HFF-Myc (cell line): ENCODE measurements around the gene HNRNPH2.

Experiments
- DNase-seq: peaks from one replicate; pipeline ENCODE4 v3.0.0-alpha.2; 2011; ENCODE audit warnings: low read depth; ENCODE audit errors: extremely low read depth
- H3K4me3 ChIP-seq: replicated peaks from 2 replicates; pipeline ENCODE4 v1.5.1; 2011; ENCODE audit warnings: low read depth, mild to moderate bottlenecking, control low read depth, low read length
- CTCF ChIP-seq: IDR thresholded peaks from 2 replicates; pipeline ENCODE4 v1.5.1; 2012; ENCODE audit warnings: mild to moderate bottlenecking, low read depth, low read length, control low read depth; ENCODE audit errors: missing control alignments

HNRNPH2 gene

GRCh38 chrX:101449279-101449678, 41.3 kb downstream of the HNRNPH2 start:
- no peak for DNase-seq
- TF ChIP-seq CTCF, result no peak
- H3K4me3 ChIP-seq, result no peak overlapping the region

GRCh38 chrX:101450085-101450484, 42.1 kb downstream of the HNRNPH2 start:
- no peak overlapping the region for H3K4me3 ChIP-seq
- DNase-seq, result no peak
- TF ChIP-seq CTCF, result no peak

- DNase-seq, result no peak
- TF ChIP-seq CTCF, result no peak
- no peak overlapping the region for H3K4me3 ChIP-seq
Observed at GRCh38 chrX:101450961-101451360, 42.9 kb downstream of the HNRNPH2 start.

GRCh38 chrX:101452056-101452455, 44.0 kb downstream of the HNRNPH2 start:
- no peak overlapping the region for H3K4me3 ChIP-seq
- TF ChIP-seq CTCF, result no peak
- DNase-seq, result no peak

GRCh38 chrX:101460669-101461068, 52.6 kb downstream of the HNRNPH2 start:
- no peak for TF ChIP-seq CTCF
- no peak for DNase-seq

GRCh38 chrX:101462892-101463291, 54.9 kb downstream of the HNRNPH2 start:
- no peak overlapping the region for H3K4me3 ChIP-seq
- DNase-seq, result no peak
- TF ChIP-seq CTCF, result peak; percentile 18

More at GRCh38 chrX:101460669-101461068, 52.6 kb downstream of the HNRNPH2 start:
- no peak overlapping the region for H3K4me3 ChIP-seq
